ENCODE data around the gene BCAS3.

Gene BCAS3

DNA sequence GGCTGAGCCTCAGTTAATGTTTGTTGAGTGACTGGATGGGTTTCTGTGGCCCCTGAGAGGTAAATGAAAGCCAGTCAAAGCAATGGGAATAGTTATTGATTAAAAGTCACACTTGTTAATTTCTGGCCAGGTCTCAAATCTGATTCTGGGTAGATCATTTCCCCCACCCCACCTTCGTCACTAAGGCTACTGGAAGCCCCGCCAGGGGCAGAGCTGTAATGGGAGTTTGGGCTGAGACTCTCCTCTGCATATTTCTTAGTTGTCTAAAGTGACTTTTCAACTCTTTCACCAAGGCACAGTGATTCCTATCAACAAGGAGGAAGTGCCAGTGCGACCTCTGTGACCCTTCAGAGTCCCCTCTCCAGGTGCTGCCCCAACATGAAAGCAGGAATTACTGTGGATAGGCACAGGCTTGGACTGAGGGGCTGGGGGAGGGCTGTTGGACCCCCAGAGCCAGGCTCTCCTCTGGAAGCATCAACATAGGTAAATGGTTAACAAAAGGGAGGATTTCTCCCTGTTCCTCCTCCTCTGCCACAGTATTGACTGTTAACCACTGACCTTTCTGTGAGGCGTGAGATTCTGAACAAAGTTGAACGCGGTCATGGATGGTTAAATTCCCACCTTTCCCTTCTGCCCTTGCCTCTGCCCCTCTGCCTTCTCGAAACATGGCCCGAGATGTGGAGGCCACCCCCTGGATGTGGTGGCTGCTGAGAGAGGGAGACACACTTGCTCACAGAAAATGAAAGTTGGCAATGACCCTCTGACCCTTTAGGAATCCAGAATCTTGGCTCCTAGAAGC is 701.2 kb downstream of the BCAS3 start:
- DNase-seq, result no peak

DNA sequence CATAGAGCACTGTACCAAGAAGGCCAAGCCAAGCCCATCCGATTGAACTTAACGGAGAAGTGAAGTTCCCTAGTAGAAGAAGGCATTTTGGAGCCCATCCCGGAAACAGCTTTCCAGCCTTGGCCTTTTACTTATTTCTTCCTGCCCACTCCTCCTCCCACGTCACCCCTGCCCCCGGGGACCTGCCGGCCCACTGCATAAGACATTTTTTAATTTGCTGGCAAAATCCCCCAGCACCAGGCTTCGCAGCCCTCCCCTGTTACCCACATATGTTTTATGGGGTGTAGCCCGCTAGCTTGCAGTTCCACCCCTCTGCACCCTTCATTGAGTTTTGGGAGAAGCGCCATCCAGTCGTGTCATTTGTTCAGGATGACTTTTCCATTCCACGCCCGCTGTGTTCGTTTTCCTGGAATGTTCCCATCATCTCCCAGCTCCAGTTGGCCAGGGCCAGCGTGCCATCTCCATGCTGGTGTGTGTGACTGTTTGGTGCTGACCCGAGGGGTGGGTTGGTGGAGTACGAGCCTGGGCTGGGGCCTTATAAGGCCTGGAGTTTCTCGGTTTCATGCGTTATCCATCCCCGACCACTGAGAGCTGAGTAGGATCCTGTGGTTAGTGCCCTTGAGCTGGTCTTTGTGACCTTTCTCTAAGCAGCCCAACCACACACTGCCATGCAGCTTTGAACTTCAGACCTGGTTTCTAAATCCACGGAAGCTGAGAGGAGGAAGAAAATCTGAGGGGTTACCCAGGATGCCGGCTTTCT is 702.0 kb downstream of the BCAS3 start:
- no peak for DNase-seq

DNA sequence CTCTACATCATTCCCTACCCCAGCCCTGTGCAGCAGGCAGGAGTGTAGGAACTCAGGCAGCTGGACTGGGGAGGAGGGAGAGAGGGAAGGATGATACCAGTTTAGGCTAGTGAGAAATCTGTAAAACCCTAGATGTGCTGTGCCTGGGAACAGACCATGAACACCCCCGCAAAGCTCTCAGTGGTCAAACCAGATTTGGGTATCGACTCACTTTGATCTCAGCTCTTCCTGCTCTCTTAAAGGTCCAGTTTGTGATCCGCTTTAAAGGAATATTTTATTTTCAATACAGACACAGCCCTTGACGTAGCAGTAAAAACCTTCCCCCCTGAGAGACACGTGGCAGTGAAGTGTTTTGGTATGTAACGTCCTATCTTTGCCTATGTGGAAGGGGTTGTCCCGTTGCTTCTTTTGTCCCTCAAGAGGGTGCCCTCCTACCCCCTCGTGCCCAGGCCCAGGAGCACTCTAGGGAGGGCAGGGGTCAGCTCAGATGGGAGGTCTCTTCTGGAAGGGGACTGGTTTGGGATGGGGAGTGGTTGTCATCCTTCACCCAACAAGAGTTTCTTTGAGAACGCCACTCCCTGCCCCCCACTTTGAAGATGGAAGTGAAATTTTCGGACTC is 702.7 kb downstream of the BCAS3 start:
- no peak for DNase-seq

DNA sequence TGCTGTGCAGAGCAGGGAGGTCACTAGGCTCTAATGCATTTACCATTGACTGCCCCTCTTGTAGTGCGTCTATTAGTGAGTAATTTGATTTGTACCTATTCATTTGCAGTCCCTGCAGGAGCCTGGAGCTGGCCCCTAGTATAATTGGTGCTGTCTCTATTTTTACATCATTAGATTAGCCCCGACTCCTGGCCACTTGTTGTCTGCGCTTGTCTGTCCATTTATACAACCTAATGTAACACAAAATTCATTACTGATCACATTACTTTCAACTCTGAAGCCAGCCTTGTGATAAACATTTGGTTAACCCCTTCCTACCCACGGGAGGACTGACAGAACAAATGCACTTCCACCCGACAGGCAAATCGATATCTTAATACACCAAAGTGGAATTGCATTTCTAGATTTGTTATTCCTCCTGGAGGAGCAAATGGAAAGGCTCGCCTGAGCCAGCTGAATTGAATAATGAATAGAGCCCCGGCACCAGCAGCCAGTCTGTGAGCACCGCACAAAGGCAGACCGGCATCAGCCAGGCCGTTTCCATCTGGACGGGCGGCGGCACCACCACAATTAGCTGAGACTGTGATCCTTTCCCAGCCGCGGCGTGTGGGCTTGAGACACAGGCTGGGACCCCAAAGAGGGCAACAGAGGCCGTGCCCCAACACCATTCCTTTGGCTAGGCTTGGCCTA is 703.3 kb downstream of the BCAS3 start:
- DNase-seq, result no peak

DNA sequence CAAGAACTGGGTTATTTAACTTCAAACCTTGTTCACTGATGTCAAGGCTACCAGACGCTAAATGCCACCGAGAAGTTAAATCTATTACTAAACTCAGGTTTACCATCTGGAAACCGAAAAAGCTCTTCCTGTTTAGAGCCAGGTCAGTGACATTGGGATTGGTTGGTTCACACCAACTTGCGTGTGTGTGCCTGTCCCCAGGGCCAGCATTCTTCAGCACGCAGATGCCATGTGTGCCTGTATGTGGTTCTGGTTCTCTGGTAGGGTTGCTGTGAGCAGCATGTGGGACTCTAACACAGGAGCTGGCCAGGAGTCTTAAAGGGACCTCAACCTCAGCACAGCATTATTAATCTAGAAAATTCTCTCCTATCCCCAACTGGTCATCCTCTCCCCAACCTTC is 703.9 kb downstream of the BCAS3 start:
- DNase-seq, result no peak

DNA sequence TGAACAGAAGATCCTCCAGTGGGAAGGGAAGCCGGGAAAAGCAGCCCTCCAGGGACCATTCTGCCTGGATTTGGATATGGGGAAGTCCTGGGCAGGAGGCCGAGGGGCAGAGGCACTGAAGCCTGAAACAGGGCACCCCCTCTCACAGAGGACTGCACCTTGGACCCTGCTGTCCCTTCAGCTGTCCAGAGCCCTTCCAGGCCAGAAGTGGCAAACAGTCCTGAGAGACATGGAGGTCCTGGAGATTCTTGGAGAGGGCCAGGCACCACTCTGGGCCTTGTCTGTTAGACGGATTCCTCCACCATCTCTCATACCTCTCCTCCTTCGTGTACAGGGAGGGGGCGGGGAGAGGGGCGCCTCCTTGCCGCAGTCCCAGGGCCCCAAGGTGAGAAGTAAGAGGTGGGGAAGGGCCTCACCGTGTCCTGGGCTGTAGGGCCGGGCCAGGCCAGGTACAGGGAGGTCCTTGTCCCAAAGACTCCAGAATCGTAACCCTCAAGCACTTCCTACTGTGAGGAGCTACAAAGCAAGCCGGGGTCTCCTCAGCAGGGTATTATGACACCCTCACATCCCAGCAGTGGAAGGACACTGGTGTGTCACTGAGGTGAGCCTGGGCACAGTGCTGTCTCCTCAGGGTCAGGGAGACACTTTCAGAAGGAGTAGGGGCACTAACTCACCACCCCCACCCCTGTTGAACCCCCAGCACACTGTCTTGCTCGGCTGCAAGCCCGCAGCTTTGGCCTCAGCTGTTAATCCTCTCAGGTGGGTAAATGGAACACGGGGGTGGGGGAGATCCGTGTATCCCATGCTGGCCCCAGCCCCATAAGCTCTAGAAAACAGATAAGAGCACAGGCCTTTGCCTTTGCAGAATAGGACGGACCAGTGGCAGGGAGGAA is 705.4 kb downstream of the BCAS3 start:
- no peak for DNase-seq

DNA sequence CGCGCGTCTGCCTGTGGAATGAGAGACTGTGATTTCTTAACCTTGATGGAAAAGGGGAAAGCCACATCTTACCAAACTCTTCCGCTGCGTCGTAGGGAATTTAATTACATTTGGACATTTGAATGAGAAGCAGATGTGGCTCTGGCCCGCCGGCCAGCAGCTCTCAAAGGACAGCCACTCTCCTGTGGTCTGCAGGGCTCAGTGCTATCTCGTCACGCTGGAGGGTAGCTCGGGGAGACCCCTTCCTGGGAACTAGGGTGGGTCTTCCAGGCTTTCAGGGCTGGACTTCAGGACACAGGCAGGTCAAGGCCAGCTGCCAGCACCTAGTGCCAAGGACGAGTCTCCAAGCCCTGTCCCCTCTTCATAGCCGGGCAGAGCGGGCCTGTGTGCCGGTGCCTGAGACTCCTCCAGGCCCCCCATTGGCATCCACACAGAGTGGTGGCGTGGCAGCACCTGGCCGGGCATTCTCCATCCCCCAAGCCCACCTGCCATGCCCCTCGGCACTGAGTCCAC is 706.1 kb downstream of the BCAS3 start:
- no peak for DNase-seq

DNA sequence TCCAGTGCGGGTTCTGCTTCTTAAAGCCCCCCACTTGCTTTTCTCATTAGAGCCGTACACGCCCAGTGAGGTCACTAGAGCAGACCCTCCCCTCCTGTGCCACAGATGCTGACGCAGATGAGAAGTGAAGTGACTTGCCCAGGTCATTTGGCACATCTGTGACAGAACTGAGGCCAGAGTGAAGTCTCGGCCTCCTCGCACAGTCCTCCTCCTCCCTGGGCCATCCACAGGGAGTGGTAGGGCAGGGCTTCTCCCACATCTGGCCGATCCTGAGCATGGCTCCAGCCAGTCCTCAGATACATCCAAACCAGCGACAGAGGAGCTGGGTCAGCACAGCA is 706.7 kb downstream of the BCAS3 start:
- no peak for DNase-seq

DNA sequence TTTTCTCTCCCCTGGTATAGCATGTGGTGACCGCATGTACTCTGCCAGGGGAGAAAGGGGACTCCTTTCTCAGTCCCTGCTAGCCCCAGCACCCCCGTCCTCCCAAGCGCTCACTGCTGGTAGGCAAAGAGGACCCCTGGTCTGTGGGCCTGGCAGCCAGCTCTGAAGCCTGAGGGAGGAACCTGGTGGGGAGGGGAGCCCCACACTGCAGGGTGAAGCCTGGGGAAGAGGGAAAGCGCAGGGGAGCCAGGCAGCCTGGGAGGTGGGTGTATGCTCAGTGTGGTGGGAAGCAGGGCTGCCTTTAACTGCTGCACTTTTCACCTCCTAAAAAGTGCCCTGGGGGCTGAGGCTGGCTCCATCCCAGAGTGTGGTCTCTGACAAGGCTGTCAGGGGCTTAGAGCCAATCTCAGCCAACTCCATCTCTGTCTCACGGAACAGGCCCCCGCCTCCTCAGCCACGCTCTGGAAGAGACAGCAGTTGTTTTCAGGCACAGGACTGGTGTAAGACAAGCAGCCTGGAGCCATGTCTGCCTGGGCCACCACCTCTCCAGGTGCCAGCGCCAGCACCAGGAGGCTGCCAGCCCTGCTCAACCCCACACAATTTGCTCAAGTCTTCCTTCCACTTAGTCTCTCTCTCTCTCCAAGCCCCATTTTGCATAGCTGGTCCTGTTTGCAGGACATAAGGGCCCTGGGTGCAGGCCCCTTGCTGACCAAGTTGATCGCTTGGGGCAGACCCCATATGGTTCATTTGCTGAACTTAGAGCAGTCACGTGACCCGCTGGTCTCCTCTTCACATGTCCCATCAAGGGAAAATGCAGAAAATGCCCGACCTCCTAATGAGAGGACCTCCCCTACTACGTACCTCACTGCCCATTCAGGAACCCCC is 707.3 kb downstream of the BCAS3 start:
- no peak for DNase-seq

DNA sequence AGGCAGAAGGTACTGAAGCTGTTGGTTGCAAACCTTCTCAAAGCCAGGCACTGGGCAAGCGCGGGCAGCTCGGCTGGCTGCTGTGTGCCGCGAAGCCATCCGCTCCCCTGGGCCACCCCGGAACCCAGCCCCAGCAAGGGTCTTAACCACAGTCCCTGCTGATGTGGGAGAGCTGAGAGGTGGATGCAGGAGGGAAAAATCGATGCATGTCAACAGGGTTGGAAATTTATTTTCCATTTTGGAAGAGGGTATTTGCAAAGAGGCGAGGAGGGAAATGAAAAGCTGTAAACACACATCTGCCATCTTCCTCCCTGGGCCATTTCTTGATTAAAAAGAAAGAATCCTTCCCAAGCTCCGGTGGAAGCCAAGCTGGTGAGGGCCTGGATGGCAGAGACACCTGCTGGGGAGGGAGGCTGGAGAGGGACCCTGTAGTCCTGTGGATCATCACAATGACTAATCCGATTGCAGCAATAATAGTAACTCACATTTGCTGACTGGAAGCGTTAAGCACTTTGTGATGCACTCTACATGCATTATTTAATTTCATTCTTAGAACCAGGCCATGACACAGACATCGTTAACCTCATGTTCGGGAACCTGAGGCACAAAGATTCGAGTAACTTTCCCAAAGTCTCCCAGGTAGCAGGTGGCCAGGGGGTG is 708.1 kb downstream of the BCAS3 start:
- no peak for DNase-seq

DNA sequence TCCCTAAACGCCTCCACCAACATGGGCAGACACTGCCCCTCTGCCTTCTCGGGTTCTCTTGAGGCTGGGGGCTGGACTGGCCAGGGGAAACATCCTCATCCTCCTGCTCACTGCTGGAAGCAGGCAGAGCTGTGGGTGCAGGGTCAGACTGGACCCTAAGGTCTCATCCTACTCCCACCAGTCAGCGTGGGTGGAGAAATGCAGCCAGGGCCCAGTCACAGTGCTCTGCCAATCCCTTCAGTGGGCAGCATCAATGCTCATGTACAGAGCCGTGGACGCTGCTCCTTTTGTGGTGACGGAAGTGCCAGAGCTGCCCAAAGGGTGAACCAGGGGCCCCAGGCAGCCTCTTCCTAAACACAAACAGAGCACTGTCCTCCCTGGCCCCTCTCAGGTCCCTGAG is 708.6 kb downstream of the BCAS3 start:
- no peak for DNase-seq

DNA sequence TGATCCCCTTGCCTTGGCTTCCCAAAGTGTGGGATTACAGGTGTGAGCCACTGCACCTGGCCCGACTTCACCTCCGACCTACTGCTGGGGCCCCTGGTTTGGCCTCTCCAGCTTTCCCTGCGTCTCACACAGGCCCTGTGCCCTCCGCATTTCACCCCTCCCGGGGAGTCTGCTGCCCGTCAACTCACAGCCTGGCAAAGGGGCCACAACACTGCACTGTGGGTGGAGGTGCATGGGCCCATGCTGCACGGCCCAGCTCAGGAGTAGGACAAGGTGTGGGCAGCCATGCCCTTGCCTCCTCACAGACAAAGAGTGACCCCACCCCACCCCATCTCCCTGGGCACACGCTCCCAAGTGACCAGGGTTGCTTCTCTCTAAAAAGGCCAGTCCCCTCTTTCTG is 709.4 kb downstream of the BCAS3 start:
- no peak for DNase-seq

DNA sequence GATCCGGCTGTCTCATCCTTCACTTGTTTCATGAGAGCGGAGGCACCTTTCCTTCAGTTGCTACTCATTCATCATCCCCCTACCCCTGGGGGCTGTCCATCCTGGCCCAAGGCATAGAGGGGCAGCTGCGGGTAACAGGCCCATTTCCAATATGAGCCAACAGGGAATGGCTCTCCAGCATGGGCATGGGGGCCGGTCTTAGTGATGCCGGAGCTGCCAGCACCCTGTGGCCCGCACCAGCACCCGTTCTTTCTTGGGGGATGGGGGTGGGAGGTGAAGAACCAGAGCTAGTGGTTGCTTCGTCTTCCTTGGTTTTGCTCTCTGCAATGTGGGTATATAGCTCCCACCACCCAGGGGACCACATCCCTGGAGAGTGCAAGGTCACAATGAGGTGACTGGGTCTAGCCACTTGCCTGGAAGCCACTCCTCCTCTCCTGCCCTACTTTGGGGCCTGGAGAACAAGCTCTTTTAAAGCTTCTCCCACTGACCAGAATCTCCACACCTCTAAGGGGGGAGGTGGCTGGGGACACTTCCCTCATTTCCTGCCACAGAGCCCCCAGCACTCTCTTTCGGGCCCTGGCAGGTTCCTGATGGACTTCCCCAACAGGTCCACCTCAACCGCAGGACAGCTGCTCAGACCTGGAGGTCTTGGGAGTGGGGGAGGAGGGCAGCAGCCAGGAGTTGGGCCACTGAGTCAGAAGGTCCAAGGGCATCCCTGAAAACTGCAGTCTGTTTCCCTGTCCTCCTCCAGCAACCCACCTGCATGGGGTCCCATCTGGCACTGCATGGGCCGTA is 710.1 kb downstream of the BCAS3 start:
- no peak for DNase-seq

DNA sequence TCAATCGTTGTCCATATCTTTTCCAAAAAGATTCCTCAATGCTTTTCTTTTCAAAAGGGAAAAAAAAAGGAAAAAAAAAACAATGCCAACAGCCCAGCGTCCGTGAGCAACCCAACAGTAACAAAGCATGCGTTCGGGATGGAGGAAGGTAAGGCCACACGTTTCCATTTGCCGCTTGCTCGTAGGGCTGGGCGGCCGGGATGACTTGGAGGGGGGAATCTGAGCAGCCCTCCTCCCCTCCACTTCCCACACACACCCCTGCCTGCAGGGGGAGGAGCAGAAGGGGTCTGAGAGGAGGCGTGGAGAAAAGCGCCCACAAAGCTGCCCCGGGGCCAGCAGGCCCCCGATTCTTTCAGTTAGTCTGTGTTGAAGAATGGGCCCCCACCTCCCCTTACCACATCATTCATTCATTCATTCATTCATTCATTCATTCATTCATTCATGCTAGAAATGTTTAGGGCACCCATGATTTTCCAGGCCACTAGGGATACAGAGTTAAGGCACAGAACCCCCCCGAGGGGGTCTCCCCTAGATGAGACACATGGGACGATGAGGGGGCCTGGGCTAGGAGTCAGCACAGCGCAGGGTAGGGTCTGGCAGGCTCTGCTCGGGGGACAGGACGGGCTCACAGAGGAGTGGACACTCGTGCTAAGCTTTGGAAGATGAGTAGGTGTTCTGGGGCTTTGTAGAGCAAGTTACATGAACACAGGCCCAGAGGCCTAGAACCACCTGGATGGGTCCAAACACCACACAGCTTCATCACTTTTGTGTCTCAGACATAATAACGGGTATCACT is 711.1 kb downstream of the BCAS3 start:
- DNase-seq, result no peak

DNA sequence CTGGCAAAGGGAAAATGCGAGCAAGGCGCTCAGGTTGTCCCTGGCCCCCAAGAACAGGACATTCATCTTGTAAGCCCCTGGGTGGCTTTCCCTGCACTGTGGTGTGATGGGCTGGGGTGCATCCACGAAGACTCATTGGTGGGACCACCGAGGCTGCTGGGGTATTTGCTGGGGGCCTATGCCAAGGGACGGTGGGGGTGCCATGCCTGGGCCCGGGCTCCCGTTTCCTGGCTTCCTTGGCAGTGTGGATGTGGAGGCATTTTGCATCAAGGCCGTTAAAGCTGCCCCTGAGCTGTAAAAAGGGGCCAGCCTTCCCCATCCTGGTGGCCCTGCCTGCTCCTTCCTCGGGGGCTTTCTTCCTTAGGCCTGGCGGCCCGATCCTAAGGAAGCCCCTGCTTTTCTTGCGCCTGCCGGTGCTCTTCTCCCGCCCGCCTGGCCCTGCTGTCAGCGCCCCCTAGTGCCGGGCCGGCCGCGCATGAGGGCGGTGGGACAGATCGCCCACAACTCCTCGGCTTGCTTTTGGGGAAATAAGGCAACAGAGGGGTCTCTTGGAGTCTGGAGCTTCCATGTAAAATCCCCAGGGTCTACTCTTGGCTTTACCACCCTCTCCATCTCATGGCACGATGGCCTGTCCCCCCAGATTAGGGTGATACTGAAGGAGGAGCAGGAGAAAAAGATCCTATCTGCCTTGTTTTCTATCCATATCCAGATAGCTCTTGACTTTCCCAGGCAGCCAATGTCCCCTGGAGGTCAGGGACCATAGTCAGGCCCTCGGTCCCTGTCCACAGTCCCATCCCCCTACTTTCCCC is 712.2 kb downstream of the BCAS3 start:
- peak; percentile 66 for DNase-seq

DNA sequence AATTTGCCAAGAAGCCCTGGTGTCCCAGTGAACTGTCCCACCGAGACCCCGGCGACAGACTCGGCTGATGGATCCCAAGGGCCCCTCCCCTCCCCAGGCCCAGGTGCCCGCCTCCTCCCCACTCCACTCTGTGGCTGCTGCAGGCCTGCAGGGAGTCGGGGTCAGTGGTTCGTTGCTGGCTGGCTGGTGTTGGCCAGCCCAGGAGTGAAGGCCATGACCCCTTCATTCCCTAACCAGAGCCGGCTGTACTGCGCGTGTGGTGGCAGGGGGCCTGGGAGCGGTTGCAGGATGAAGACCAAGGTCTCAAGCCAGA is 712.8 kb downstream of the BCAS3 start:
- no peak for DNase-seq

DNA sequence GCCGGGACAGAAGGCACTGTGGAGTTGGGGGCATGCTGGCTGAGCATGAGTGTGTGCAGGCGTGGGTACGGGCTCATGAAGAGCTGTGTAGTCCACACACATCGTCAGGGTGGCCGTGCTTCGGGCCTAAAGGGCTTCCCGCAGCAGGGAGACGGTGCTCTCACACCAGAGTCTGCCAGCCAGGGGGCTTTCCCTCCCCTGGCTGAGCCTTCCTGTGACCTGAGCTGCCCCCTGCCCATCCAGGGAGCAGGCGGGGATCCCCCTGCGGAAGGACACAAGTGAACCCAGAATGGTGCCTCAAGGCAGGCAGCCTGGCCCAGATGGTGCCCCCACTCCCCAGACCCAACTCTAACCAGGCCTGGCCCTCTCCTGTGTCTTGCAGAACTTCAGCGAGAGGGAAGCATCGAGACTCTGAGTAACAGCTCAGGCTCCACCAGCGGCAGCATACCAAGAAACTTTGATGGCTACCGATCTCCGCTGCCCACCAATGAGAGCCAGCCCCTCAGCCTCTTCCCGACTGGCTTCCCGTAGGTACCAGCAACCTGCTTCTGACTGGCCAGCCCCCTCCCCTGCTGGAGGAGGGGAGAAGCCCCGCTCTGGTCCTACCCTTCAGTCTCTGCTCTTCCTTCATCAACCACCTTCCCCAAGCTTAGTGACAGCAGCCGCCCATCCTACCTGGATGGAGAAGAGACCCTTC is 714.1 kb downstream of the BCAS3 start:
- no peak for DNase-seq

DNA sequence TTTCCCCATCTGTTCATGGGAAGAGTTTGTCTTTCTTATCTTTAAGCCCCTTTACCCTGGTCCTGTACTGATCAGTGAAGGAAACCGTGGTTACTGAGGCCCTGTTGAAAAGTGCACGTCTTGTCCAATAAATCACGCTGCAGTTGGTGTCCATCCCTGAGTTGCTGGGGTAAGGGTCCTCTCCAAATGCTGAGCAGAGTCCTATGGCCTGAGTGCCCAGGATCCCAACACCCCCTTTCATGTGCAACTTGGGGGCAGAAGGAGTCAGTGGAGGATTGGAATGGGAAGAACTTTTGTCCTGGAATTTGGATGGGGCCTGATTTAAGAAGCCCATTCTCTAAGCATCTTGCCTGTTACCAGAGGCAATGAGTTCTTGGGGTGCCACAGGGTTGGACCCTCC is 715.0 kb downstream of the BCAS3 start:
- DNase-seq, result no peak

Measured in hematopoietic multipotent progenitor cell treated with erythropoietin and hydrocortisone succinate and interleukin-3 and kit ligand, for 4 days (in vitro differentiated cells).